ENCODE data around the gene DVL2.

- TF ChIP-seq EZH2 (IDR thresholded peaks at IDR 0.05) (no peak), POLR2AphosphoS5 (IDR thresholded peaks at IDR 0.05; ENCODE audit: borderline replicate concordance, low read depth, low read length) (no peak), FOXP2 (optimal IDR thresholded peaks at IDR 0.05; ENCODE audit: control extremely low read depth, extremely low read length, insufficient read depth) (no peak)
Observed at GRCh38 chr17:7235693-7236665, 1.7 kb upstream of the DVL2 start.

Data from SK-N-MC (cell line).